Measurements from ENCODE around the gene TRPC4. TPM values are rescaled to one million over a fixed set of nuclear protein-coding genes. Genes with fewer than 3 reads are reported as not detected.
"Not testable (repeated sequence)": the region's sequence is repeated elsewhere in the genome, so short reads cannot be mapped to it uniquely, and the experiment has no call there.

TRPC4 gene
- total RNA-seq, 8 experiments from 2014 or later = 0.25 to 7.3 (median 3.1) TPM

DNA sequence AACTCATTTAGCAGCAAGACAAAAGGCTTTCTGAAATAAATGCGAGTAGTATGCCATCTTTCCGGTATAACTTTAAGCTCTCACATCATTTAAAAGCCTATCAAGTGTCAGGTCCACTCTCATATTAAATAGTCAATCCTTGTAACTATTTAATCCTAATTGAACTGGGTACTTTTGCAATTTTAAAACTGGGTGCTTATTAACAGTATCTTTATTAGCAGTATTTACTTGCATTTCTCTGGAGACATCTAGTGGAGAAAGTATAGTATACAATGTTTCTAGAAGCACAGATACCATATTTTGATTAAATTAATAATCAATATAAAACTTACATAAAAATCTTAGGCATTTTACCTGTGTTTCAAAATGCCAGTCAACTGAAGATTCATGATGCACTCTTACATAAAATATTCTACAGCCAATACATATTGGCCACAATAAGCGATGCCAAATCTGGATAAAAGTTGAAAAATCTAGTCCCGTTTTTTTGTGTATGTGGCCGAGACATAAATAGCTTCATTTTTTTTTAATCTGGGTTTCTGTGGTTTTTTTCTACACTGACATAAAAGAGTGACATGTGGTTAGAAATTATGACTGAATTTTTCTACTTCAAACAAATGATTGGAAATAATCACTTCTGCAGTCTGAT is 266.7 kb downstream of the TRPC4 start:
- Histone ChIP-seq H3K27ac (no peak overlapping the region), H3K4me1 (replicated peaks in 1 of 2) (peaks cover 9 to 33% of the 10 kb centered on the region in 2 donors), H3K4me3 (no peak overlapping the region)
- WGBS, 10 experiments = 13 to 100% (median 55%) methylated on average over 3 to 5 of the region's 5 CpGs; no CpG with 5 or more reads in 2 of the 10 experiments
- peak in 3 of 8 experiments; percentile 19 to 30 (median 25) for ATAC-seq (replicated peaks in 6 of 8)
- in situ Hi-C loops (cut with MboI; ENCODE audit: low pct_unique_long_range_greater_than_20kb in 2 of 9, low sequenced_read_pairs in 9 of 9, unreplicated experiment in 9 of 9) = loop anchor here in 4 of 9 experiments (10.0 to 25.0 kb wide), 3 partner anchors 488 to 498 kb away; partner anchors contain the start of gene CSNK1A1L (in 3 of the 4)

DNA sequence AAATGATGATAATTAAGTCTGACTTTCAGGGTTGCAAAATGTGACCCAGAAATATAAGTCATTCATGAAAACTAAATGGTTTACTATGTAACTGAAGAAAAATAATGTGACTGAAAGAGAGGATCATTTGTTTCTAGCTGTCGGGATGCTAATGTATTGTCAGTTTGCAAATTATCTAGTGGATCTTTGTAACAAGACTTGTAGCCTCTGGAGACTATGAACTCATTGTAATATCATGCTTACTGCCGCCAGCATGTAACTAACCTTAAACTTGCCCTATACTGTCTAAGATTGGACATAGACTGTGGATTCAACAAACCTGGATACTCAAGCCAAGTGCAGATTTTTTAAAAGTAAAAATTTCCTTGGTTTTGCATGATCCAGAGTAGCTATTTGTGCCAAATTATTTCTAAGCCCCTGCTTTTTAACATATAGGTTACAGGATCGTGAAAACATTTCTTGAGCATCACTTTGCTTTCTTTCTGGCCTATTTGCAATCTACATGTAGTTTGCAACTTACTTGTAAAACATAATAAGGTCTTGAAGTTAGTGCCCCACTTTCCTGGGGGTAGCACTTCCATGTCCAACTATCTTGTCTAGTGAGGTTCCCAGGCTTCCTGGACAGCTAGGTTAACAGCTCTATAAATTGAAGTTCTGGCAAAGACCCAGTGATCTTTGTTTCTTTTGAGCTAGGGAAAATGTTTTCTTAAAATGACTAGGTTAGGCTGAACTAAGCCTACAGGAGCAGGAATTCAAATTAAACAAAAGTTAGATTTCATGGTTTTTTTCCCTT is 267.7 kb downstream of the TRPC4 start:
- Histone ChIP-seq H3K4me1 (replicated peaks in 1 of 2) (peaks cover 9 to 33% of the 10 kb centered on the region in 2 donors), H3K4me3 (no peak overlapping the region), H3K27ac (no peak overlapping the region)
- ATAC-seq (replicated peaks in 6 of 8) = peak in 5 of 8 experiments; percentile 18 to 62 (median 48)
- 44 to 100% (median 64%) methylated on average over 1 to 3 of the region's 3 CpGs for WGBS, 10 experiments
- in situ Hi-C loops (cut with MboI; ENCODE audit: low pct_unique_long_range_greater_than_20kb in 2 of 9, low sequenced_read_pairs in 9 of 9, unreplicated experiment in 9 of 9) = loop anchor here in 4 of 9 experiments (10.0 to 25.0 kb wide), 3 partner anchors 487 to 497 kb away; partner anchors contain the start of gene CSNK1A1L (in 3 of the 4)

DNA sequence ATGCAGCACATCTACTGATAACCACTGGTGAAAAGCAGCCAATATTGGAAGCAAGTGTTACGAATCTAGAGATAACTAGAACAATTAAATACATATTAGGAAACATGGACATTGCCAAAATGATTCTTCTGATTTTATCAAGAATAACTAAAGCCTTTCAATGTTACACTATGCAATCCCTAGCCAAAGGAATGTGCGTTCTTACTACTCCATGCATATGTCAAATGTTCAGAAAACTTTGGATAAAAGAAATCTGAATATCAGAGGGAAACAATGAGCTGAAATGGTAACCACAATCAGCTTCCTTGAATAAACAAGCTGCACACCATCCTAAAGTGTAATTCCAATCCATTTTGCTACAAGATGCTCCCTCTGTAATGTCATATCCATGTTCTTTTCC is 270.1 kb downstream of the TRPC4 start:
- Histone ChIP-seq H3K27ac (no peak overlapping the region), H3K4me3 (no peak overlapping the region), H3K4me1 (replicated peaks in 1 of 2) (peaks cover 11 to 42% of the 10 kb centered on the region in 2 donors)
- in situ Hi-C loops (cut with MboI; ENCODE audit: low pct_unique_long_range_greater_than_20kb in 2 of 9, low sequenced_read_pairs in 9 of 9, unreplicated experiment in 9 of 9) = loop anchor here in 1 of 9 experiments (25.0 kb wide), 1 partner anchor 487 kb away; the partner anchor contains the start of gene CSNK1A1L
- WGBS, 10 experiments = 45 to 93% (median 84%) methylated on average over 2 of the region's 2 CpGs; no CpG with 5 or more reads in 2 of the 10 experiments
- no peak for ATAC-seq (replicated peaks in 6 of 8)

DNA sequence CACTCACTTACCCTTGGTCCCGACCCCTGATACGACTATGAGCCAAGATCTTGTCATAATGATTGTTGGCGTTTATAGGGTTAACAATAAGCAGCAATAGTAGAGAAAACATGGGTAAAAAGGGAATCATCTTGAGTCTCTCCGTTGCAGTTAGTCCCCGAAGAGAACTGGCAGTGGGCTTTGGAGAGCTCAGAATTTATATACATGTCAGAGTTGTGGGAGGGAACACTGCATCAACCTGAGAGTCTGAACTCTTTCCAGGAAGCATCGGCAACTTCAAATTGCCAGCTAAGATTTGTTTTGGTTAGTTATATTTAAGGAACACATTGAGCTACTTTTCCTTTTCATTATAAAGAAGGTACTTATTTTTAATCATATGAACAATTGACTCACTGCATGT is 271.0 kb downstream of the TRPC4 start, which contains the start of gene POSTN:
TSS of gene POSTN (minus strand) at position 172 of the 400 bp plus-strand sequence. CDS start at position 130, 42 bp downstream.
- no peak for ATAC-seq (replicated peaks in 6 of 8)
- no peak within 1 kb of the TSS for H3K4me3 ChIP-seq
- in situ Hi-C loops (cut with MboI; ENCODE audit: low pct_unique_long_range_greater_than_20kb in 2 of 9, low sequenced_read_pairs in 9 of 9, unreplicated experiment in 9 of 9) = loop anchor here in 1 of 9 experiments (25.0 kb wide), 1 partner anchor 486 kb away; the partner anchor contains the start of gene CSNK1A1L
- H3K4me1 ChIP-seq (replicated peaks in 1 of 2) = peaks cover 11 to 44% of the 10 kb centered on the region in 2 donors
- no peak within 1 kb of the TSS for H3K27ac ChIP-seq
- 16 to 66% (median 43%) methylated on average over 2 to 6 of the region's 6 CpGs for WGBS, 10 experiments

DNA sequence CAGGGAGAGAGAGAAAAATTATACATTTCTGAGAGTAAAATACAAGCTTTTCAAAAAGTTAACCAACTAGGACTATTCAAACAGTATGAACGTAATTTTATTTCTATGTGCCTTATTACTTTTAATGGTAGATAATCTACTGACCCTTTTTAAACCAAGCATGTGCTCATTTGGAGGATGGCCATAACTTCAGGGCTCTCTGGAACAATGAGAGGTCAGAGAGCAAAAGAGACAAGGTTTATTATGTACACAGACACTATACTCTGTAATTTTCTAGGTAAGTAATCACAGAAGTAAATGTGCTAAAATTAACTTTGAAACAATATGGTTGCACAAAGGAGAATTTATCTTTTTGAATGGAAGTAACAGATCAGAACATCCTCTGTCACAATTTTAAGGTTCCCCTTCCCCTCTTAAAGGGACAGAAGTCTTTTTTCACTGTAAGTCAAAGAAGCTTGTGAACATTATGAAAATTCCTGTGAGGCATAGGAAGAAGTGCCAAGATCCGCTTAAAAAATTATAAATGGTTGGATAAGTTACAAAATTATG is 272.0 kb downstream of the TRPC4 start:
- ATAC-seq (replicated peaks in 6 of 8) = no peak
- no peak overlapping the region for H3K4me3 ChIP-seq
- in situ Hi-C loops (cut with MboI; ENCODE audit: low pct_unique_long_range_greater_than_20kb in 2 of 9, low sequenced_read_pairs in 9 of 9, unreplicated experiment in 9 of 9) = loop anchor here in 1 of 9 experiments (25.0 kb wide), 1 partner anchor 485 kb away; the partner anchor contains the start of gene CSNK1A1L
- H3K27ac ChIP-seq = no peak overlapping the region
- peaks cover 11 to 43% of the 10 kb centered on the region in 2 donors for H3K4me1 ChIP-seq (replicated peaks in 1 of 2)
- whole genome bisulfite sequencing, 10 experiments = 25 to 100% (median 85%) methylated on average over 1 to 2 of the region's 2 CpGs; no CpG with 5 or more reads in 1 of the 10 experiments

DNA sequence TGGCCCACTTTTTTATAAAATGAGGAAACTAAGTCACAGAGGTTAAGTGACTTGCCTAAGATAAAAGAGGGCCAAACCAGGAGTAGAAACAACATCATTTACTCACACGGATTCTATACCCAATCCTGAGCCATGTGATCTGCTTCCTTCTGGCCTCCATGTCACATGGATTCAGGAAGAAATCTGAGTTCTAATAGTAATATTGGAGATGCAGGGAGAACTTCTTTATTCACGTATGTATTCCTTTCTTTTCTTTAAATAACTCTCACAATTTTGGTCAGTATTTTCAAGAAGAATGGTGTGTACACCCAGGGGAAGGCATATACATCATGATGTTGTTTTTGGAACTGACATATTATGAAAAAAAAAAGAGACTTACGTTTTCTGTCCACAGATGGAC is 272.8 kb downstream of the TRPC4 start:
- no peak overlapping the region for H3K4me3 ChIP-seq
- no peak overlapping the region for H3K27ac ChIP-seq
- no peak for ATAC-seq (replicated peaks in 6 of 8)
- peaks cover 9 to 35% of the 10 kb centered on the region in 2 donors for H3K4me1 ChIP-seq (replicated peaks in 1 of 2)
- WGBS, 10 experiments = 14 to 100% (median 83%) methylated on average over 1 to 3 of the region's 3 CpGs
- in situ Hi-C loops (cut with MboI; ENCODE audit: low pct_unique_long_range_greater_than_20kb in 2 of 9, low sequenced_read_pairs in 9 of 9, unreplicated experiment in 9 of 9) = loop anchor here in 1 of 9 experiments (25.0 kb wide), 1 partner anchor 485 kb away; the partner anchor contains the start of gene CSNK1A1L

DNA sequence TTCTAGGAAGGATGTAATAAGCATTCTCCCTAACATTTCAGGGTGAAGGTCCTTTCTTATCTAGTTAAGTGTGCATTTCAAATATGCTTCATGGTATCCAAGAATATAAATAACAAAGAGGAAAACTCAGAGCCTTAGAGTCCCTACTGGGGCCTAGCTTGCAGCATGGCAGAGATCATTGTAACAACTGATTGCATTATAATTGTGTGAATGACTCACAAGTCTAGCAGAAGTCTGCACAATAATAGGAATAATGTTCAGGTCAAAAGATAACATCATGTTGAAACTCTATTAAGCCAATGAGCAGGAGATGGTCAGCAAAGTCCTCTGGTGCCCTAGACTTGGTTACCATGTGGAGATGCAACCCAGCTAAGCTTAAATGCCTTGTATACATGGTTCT is 274.4 kb downstream of the TRPC4 start:
- H3K4me3 ChIP-seq = no peak overlapping the region
- in situ Hi-C loops (cut with MboI; ENCODE audit: low pct_unique_long_range_greater_than_20kb in 2 of 9, low sequenced_read_pairs in 9 of 9, unreplicated experiment in 9 of 9) = loop anchor here in 1 of 9 experiments (25.0 kb wide), 1 partner anchor 483 kb away; the partner anchor contains the start of gene CSNK1A1L
- peaks cover 2 to 19% of the 10 kb centered on the region in 2 donors for H3K4me1 ChIP-seq (replicated peaks in 1 of 2)
- ATAC-seq (replicated peaks in 6 of 8) = peak in 6 of 8 experiments; percentile 47 to 93 (median 87)
- no peak overlapping the region for H3K27ac ChIP-seq

DNA sequence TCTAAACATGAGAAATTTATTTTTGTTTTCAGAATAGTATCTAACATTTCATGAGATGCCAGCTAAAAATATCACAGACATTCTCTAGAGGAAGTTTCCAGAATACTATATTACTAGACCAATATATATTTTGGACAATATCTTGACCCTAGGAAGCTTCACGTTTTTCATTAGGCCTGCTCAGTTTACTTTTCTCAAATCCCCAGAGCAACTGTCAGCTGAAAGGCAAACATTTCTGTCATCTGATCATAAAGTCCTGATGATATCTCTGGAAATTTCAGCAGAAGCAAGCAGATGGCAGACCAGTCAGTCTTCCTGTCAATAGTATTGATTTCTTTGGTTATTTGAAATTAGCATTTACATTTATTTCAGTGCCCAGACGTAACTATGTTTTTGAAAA is 275.0 kb downstream of the TRPC4 start:
- Histone ChIP-seq H3K27ac (no peak overlapping the region), H3K4me1 (replicated peaks in 1 of 2) (peaks cover 2 to 17% of the 10 kb centered on the region in 2 donors), H3K4me3 (no peak overlapping the region)
- no peak for ATAC-seq (replicated peaks in 6 of 8)
- in situ Hi-C loops (cut with MboI; ENCODE audit: low pct_unique_long_range_greater_than_20kb in 2 of 9, low sequenced_read_pairs in 9 of 9, unreplicated experiment in 9 of 9) = loop anchor here in 1 of 9 experiments (25.0 kb wide), 1 partner anchor 482 kb away; the partner anchor contains the start of gene CSNK1A1L
- 17 to 83% (median 56%) methylated on average over 1 to 2 of the region's 2 CpGs for WGBS, 10 experiments

DNA sequence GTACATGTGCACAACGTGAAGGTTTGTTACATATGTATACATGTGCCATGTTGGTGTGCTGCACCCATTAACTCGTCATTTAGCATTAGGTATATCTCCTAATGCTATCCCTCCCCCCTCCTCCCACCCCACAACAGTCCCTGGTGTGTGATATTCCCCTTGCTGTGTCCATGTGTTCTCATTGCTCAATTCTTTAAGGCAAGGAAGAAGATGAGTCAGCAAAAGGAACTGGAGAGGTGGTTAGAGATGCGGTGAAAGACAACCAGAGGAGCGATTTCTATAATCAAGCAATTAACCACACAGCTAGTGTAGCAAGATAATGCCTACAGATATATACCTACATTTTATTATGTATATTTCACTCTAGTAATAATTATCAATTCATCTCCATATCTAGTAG is 280.2 kb downstream of the TRPC4 start:
- not testable (repeated sequence) for H3K4me3 ChIP-seq; H3K4me1 ChIP-seq (replicated peaks in 1 of 2); ATAC-seq (replicated peaks in 6 of 8); H3K27ac ChIP-seq
- 78 to 100% (median 100%) methylated on average over 1 to 3 of the region's 4 CpGs; no CpG with 5 or more reads in 2 of the 10 experiments for WGBS, 10 experiments
- in situ Hi-C loops (cut with MboI; ENCODE audit: low pct_unique_long_range_greater_than_20kb in 2 of 9, low sequenced_read_pairs in 9 of 9, unreplicated experiment in 9 of 9) = loop anchor here in 1 of 9 experiments (25.0 kb wide), 1 partner anchor 477 kb away; the partner anchor contains the start of gene CSNK1A1L

DNA sequence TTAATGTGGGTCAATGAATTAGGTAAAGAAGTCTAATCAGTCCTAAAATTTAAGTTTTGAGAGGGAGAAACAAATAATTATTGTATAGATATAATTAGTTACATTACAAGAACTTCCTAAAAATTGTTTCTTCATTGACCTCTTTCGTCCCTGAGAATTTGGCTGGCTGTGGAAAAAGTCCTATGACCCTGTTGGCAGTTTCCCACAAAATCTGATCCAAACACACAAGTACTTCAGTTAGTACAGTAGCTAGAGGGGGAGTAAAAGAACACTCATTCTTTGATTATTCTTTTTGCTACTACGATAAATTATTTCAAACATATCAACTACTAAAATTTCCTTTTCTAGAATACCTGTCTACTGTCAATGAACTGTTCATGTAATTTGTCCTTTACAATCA is 282.3 kb downstream of the TRPC4 start:
- no peak for ATAC-seq (replicated peaks in 6 of 8)
- WGBS, 10 experiments = 50 to 100% (median 85%) methylated on average over 1 to 2 of the region's 2 CpGs; no CpG with 5 or more reads in 1 of the 10 experiments
- in situ Hi-C loops (cut with MboI; ENCODE audit: low pct_unique_long_range_greater_than_20kb in 2 of 9, low sequenced_read_pairs in 9 of 9, unreplicated experiment in 9 of 9) = loop anchor here in 1 of 9 experiments (25.0 kb wide), 1 partner anchor 475 kb away; the partner anchor contains the start of gene CSNK1A1L
- Histone ChIP-seq H3K4me1 (replicated peaks in 1 of 2) (no peaks in the 10 kb centered on the region), H3K4me3 (no peak overlapping the region), H3K27ac (no peak overlapping the region)

Measured in motor neuron (in vitro differentiated cells).